Osteoblast (primary cell): ENCODE results near the gene NKD2. TPM values are rescaled to one million over a fixed set of nuclear protein-coding genes. Genes with fewer than 3 reads are reported as not detected.

Source experiments
- DNase-seq: peaks from one replicate; pipeline ENCODE4 v3.0.0; 2011; ENCODE audit warnings: low spot score, mixed read lengths; ENCODE audit not compliant: insufficient read length; ENCODE audit errors: missing footprints
- H2AFZ ChIP-seq: 2 replicates; pipeline ENCODE4 v1.6.0; 2011; ENCODE audit warnings: mild to moderate bottlenecking, low read length
- H3K27ac ChIP-seq: 2 replicates; pipeline ENCODE4 v1.5.1; 2011; ENCODE audit warnings: mild to moderate bottlenecking, low read depth, low read length, moderate library complexity
- H3K27me3 ChIP-seq: 2 replicates; pipeline ENCODE4 v1.6.0; 2012; ENCODE audit warnings: mild to moderate bottlenecking, control low read depth, inconsistent platforms, low read length, moderate library complexity; ENCODE audit not compliant: insufficient read depth
- H3K36me3 ChIP-seq: 2 replicates; pipeline ENCODE4 v1.5.1; 2011; ENCODE audit warnings: mild to moderate bottlenecking, low read length, control low read depth, moderate library complexity; ENCODE audit not compliant: insufficient read depth
- H3K4me1 ChIP-seq: 2 replicates; pipeline ENCODE4 v1.5.1; 2011; ENCODE audit warnings: mild to moderate bottlenecking, low read length, control low read depth, moderate library complexity; ENCODE audit not compliant: insufficient read depth
- H3K4me2 ChIP-seq: 2 replicates; pipeline ENCODE4 v1.6.0; 2011; ENCODE audit warnings: mild to moderate bottlenecking, low read length; ENCODE audit not compliant: insufficient read depth
- H3K4me3 ChIP-seq: fragments of 200-600 bp; sonication (generic); 3 replicates; pipeline ENCODE4 v1.5.1; 2012; ENCODE audit warnings: mild to moderate bottlenecking, low read length, inconsistent platforms; ENCODE audit not compliant: insufficient read depth
- H3K79me2 ChIP-seq: 2 replicates; pipeline ENCODE4 v1.6.0; 2012; ENCODE audit warnings: mild to moderate bottlenecking, low read length, control low read depth, inconsistent platforms; ENCODE audit not compliant: insufficient read depth
- H3K9me3 ChIP-seq: 2 replicates; pipeline ENCODE4 v1.5.1; 2011; ENCODE audit warnings: low read depth, low read length, control low read depth
- H4K20me1 ChIP-seq: 2 replicates; pipeline ENCODE4 v1.6.0; 2012; ENCODE audit warnings: mild to moderate bottlenecking, low read length, control low read depth; ENCODE audit not compliant: insufficient read depth
- total RNA-seq: library from RNA; depleted of rRNA; stranded (reverse); fragments of >200 nt; gene quantifications from 2 replicates; pipeline ENCODE4 v1.2.3, GENCODE V29; 2012
- TF ChIP-seq, protein P1 (sequence below): IDR thresholded peaks from 2 replicates; pipeline ENCODE4 v1.5.1; 2011; ENCODE audit warnings: mild to moderate bottlenecking, low read depth, low read length, moderate library complexity; ENCODE audit errors: extremely low read depth

Gene NKD2
- total RNA-seq, 1 donor: under 0.01 TPM

DNA sequence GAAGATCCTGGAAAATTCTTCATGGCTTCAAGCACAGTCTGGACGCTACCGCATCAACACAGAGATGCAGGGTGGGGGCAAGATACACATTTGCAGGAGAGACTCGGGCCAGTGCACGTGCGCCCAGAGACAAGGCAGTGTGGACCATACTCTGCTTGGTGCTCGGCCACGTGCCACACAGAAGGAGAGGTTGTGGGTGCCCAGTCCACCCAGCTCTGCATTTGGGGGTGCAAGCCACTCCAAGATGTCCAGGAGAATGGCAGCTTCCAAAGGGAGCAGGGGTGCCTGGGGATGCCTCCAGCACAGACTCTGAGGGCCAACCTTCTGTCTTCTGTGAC is 4.3 kb downstream of the NKD2 start:
- DNase-seq: peak; percentile 88
- Histone ChIP-seq H2AFZ (no peak overlapping the region), H4K20me1 (no peaks in the 10 kb centered on the region)

DNA sequence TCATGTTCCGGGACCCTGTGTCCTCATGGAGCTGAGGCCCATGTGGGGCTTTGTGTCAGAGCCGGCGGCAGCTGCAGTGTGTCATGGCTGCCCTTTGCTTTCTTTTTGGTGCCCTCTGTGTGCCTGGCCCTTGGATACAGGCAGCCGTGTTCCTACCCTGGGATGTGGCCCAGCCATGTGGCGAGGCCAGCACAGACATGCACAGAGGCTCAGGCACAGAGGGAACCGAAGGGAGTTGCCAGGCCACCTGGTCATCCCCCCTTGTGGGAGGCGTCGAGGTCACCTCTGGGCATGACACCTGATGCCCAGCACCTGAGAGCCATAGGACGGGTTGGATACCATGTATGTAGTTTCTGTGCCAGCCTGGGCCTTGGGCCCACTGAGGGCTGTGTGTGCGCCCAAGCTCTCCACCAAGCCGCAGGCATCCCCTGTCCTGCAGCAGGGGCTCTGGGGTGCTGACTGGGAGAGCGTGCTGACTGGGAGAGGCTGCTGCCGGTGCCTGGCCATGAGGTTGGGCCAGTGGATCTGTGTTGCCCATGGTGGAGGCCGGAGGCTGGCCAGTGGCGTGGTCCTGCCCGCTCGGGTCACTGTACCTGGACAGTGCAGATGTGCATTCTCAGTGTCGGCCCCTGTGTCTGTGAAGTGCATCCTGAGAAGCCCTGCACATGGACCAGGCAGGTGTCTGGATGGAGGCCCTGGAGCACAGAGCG is 4.8 kb downstream of the NKD2 start:
- TF ChIP-seq, protein P1, sequence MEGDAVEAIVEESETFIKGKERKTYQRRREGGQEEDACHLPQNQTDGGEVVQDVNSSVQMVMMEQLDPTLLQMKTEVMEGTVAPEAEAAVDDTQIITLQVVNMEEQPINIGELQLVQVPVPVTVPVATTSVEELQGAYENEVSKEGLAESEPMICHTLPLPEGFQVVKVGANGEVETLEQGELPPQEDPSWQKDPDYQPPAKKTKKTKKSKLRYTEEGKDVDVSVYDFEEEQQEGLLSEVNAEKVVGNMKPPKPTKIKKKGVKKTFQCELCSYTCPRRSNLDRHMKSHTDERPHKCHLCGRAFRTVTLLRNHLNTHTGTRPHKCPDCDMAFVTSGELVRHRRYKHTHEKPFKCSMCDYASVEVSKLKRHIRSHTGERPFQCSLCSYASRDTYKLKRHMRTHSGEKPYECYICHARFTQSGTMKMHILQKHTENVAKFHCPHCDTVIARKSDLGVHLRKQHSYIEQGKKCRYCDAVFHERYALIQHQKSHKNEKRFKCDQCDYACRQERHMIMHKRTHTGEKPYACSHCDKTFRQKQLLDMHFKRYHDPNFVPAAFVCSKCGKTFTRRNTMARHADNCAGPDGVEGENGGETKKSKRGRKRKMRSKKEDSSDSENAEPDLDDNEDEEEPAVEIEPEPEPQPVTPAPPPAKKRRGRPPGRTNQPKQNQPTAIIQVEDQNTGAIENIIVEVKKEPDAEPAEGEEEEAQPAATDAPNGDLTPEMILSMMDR: no peak
- Histone ChIP-seq H2AFZ (no peak overlapping the region), H3K36me3 (no peaks in the 10 kb centered on the region), H3K9me3 (no peaks in the 10 kb centered on the region), H3K4me3 (no peak overlapping the region), H3K27ac (no peak overlapping the region), H3K27me3 (peaks cover 24% of the 10 kb centered on the region), H3K4me2 (no peak overlapping the region), H3K4me1 (no peaks in the 10 kb centered on the region), H4K20me1 (no peaks in the 10 kb centered on the region), H3K79me2 (no peaks in the 10 kb centered on the region)
- peak; percentile 79 for DNase-seq

More for the DNA sequence above, 4.3 kb downstream of the NKD2 start:
- Histone ChIP-seq H3K4me3 (no peak overlapping the region), H3K27ac (no peak overlapping the region), H3K36me3 (no peaks in the 10 kb centered on the region), H3K4me1 (no peaks in the 10 kb centered on the region), H3K9me3 (no peaks in the 10 kb centered on the region), H3K27me3 (peaks cover 29% of the 10 kb centered on the region), H3K79me2 (no peaks in the 10 kb centered on the region), H3K4me2 (no peak overlapping the region)
- TF ChIP-seq, protein P1: no peak

DNA sequence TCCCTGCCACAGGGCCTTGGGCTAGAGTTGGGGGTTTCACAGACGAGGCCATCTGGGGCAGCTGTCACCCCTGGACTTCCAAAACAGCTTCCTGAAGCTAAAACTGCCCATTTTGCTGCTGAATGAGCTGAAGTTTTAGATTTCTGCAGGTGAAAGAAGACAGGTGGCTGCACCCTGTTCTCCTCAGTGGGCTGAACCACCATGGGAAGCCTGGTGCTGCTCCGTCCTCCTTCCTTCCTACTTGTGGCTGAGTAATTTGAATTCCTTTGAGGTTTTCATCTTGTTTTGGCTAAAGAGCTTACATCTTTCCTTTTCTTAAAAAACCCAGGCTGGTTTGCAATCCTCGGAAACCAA is 5.3 kb downstream of the NKD2 start:
- Histone ChIP-seq H3K9me3 (no peaks in the 10 kb centered on the region), H3K4me1 (no peaks in the 10 kb centered on the region), H3K4me3 (no peak overlapping the region), H3K36me3 (no peaks in the 10 kb centered on the region), H3K27me3 (peaks cover 23% of the 10 kb centered on the region), H2AFZ (no peak overlapping the region), H3K27ac (no peak overlapping the region), H3K4me2 (no peak overlapping the region), H4K20me1 (no peaks in the 10 kb centered on the region), H3K79me2 (no peaks in the 10 kb centered on the region)
- peak; percentile 77 for DNase-seq
- TF ChIP-seq, protein P1: no peak

DNA sequence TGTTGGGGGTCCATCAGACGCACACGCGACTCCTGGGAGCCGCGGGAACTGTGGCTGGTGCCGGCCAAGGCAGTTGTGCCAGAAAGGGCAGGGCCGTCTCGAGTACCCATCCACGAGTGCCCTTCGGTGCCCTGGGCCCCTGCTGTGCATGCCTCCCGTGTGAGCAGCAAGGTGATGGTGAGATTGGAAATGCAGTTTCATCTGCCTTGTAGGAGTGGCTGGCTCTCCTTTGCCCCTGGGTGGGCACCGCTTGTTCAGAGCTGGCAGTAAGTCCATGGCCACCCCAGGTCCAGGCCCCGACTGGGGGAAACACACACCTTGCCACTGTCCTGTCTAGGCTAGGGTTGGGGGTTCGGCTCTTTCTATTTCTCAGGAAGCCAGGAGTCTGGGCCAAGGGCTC is 5.7 kb downstream of the NKD2 start:
- Histone ChIP-seq H3K4me1 (no peaks in the 10 kb centered on the region), H3K9me3 (no peaks in the 10 kb centered on the region), H3K27me3 (peaks cover 21% of the 10 kb centered on the region), H4K20me1 (no peaks in the 10 kb centered on the region), H2AFZ (no peak overlapping the region), H3K36me3 (no peaks in the 10 kb centered on the region), H3K27ac (no peak overlapping the region), H3K79me2 (no peaks in the 10 kb centered on the region), H3K4me3 (no peak overlapping the region), H3K4me2 (no peak overlapping the region)
- TF ChIP-seq, protein P1: no peak
- DNase-seq: peak; percentile 85
